ENCODE results near the gene TUBA3D.
"Not testable (repeated sequence)": the region's sequence is repeated elsewhere in the genome, so short reads cannot be mapped to it uniquely, and the experiment has no call there.

The TUBA3D gene

GRCh38 chr2:131521961-131522781 is 46.3 kb downstream of the TUBA3D start:
- DNase-seq (ENCODE audit: low read depth), result no peak
- no peak overlapping the region for H3K4me3 ChIP-seq (ENCODE audit: low read length)
- TF ChIP-seq, protein P1, sequence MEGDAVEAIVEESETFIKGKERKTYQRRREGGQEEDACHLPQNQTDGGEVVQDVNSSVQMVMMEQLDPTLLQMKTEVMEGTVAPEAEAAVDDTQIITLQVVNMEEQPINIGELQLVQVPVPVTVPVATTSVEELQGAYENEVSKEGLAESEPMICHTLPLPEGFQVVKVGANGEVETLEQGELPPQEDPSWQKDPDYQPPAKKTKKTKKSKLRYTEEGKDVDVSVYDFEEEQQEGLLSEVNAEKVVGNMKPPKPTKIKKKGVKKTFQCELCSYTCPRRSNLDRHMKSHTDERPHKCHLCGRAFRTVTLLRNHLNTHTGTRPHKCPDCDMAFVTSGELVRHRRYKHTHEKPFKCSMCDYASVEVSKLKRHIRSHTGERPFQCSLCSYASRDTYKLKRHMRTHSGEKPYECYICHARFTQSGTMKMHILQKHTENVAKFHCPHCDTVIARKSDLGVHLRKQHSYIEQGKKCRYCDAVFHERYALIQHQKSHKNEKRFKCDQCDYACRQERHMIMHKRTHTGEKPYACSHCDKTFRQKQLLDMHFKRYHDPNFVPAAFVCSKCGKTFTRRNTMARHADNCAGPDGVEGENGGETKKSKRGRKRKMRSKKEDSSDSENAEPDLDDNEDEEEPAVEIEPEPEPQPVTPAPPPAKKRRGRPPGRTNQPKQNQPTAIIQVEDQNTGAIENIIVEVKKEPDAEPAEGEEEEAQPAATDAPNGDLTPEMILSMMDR (conservative IDR thresholded peaks at IDR 0.05; ENCODE audit: low read depth, low read length), result no peak

DNA sequence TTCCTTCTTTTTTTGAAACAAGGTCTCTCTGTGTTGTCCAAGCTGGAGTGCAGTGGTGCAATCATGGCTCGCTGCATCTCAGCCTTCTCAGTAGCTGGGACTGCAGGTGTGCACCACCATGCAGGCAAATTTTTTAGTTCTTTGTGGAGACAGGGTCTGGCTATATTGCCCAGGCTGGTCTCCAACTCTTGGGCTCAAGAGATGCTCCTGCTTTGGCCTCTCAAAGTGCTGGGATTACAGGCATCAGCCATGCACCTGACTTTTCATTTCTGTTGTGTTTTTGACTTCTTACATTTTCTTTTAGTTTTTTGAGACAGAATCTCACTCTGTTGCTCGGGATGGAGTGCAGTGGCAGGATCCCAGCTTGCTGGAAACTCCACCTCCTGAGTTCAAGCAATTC is 49.3 kb downstream of the TUBA3D start:
- not testable (repeated sequence) for DNase-seq (ENCODE audit: low read depth)

DNA sequence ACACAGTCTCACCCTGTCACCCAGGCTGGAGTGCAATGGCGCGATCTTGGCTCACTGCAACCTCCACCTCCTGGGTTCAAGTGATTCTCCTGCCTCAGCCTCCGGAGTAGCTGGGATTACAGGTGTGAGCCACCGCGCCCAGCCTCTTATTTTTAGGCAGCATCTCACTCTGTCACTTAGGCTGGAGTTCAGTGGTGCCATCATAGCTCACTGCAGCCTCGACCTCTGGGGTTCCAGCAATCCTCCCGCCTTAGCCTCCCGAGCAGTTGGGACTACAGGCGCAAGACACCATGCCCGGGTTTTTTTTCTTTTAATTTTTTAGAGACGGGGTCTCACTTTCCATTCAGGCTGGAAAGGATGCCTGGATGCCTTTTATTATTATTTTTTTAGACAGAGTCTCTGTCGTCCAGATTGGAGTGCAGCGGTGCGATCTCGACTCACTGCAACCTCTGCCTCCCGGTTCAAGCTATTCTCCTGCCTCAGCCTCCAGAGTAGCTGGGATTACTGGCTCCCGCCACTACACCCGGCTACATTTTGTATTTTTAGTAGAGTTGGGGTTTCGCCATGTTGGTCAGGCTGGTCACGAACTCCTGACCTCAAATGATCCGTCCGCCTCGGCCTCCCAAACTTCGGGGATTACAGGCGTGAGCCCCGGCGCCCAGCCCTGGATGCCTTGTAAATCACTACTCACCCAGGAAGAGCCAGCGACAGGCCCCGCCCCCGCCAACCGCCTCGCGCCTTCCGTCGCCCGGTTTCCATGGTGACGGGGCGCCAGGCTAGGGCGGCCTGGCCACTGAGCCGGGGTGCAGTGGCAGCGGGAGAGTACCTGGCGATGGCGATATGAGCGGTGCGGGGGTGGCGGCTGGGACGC is 51.4 kb downstream of the TUBA3D start, which contains the start of gene CCDC74A:
CCDC74A (plus strand) TSS at position 758 of the 871 bp plus-strand sequence; CDS start at position 841, 83 bp downstream.
- peak within 1 kb of the TSS; percentile 42 for H3K4me3 ChIP-seq (ENCODE audit: low read length)

More for the DNA sequence above, 49.3 kb downstream of the TUBA3D start:
- H3K4me3 ChIP-seq (ENCODE audit: low read length), result not testable (repeated sequence)

DNA sequence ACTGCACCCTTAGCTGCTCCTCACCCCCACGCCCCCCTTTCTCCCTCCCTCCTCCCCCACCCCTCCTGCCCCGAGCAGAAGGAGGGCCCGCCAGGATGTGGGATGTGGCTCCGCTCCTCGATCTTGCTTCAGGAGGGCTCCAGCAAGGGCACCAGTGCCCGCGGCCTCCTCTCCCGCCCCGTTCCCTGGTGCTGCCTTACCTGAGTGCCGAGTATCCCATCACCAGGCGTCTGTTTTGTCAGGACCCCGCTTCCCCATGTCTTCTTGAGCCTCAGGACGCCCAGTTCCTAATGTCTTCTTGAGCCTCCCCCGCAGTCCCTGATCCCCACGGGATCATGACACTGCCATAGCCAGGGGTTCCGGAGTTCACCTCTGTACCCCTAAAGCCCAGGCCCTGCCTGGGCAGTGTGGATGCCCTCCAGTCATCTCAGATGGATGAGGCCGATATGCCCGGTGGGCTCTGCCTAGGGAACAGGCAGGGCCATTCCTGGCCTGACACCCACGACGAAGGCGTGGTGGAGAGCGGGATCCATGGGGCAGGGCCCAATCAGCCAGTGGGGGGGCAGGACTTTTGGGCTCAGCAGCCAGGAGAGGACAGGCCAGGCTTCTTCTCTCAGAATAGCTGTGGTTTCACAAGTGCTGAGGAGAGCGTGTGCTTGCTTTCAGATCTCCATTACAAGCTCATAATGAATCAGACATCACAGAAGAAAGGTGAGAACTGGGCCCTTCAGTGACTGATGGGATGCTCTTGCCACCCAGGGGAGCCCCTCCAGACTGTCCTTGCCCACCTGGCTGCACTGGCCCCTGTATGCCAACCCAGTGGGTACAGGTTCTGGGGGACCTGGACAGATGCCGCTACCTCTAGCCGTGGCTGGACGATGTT is 53.3 kb downstream of the TUBA3D start:
- H3K4me3 ChIP-seq (ENCODE audit: low read length); DNase-seq (ENCODE audit: low read depth): not testable (repeated sequence)

More for the DNA sequence above, 51.4 kb downstream of the TUBA3D start, which contains the start of gene CCDC74A:
- not testable (repeated sequence) for DNase-seq (ENCODE audit: low read depth)

DNA sequence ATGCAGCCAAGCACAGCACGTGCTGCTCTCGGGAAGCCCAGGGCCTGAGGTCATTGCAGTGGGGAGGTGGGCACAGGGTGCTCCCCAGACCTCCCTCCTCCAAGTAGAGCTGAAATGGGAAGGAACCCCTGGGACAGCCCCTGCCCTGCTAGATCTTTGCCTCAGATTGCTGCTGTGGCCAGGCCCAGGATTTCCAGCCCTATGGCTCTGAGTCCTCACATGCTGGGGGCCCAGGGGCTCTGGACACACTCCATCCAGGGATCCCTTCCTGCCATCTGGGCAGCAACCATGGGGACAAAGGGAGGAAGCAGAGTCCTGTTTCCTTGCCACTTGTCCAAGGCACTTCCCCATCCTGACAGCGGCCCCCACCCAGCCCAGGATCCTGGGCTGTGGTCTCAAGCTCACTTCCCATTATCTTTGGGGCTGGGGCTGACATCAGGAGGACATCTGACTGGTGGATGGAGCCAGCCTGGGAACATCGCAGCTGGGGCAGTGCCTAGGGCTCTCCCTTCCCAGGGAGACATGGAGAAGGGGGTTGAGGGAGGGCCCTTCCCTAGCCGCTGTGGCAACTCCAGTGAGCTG is 54.0 kb downstream of the TUBA3D start:
- DNase-seq (ENCODE audit: low read depth); H3K4me3 ChIP-seq (ENCODE audit: low read length): not testable (repeated sequence)

DNA sequence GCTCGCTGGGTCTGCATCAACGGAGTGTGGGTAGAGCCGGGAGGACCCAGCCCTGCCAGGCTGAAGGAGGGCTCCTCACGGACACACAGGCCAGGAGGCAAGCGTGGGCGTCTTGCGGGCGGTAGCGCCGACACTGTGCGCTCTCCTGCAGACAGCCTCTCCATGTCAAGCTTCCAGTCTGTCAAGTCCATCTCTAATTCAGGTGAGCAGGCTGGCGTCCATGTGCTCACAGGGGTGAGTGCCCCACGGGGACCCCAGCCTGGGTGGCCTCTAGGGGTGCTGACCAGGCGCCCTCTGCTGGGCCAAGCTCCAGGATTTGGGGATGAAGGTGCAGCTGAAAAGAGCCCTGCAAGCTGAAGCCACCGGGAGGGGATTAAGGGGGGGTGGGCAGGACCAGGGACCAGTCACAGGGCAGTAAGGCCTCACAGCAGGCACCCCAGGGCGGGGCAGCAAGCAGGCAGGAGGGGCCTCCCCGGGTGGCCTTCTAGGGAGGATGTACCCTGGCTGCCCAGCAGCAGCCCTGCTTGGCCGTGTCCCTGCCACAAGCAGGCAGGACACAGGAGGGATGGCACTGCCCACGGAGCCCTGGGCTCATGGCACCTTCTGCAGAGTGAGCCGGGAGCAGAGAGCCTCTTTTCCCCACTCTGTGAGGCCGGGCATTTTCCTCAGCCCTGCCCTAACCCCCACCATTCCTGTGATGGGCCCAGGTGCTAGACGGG is 54.9 kb downstream of the TUBA3D start:
- H3K4me3 ChIP-seq (ENCODE audit: low read length); DNase-seq (ENCODE audit: low read depth): not testable (repeated sequence)
- TF ChIP-seq, protein P1 (conservative IDR thresholded peaks at IDR 0.05; ENCODE audit: low read depth, low read length), result peak; percentile 8

DNA sequence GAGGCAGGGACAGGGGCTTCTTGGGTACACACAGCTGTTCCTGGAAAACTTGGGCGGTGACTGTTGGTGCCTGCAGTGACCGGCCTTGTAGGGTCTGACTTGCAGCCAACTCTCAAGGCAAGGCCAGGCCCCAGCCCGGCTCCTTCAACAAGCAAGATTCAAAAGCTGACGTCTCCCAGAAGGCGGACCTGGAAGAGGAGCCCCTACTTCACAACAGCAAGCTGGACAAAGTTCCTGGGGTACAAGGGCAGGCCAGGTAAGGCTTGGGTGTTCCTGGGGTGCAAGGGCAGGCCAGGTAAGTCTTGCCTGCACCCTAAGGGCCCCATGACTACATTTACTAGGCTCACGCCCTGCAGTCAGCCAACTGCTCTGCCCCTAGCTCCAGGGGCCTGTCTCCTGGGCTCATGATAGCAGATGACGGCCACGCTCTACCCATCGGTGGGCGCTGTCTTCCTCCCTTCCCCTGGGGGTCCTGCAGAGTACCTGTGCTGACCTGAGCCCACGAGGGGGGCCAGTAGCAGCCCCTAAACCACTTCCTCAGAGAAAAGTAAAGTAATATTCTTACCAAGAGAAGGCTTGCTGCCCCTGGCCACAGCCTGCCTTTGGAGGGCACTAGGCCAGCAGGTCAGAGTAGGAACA is 55.7 kb downstream of the TUBA3D start:
- not testable (repeated sequence) for DNase-seq (ENCODE audit: low read depth); H3K4me3 ChIP-seq (ENCODE audit: low read length)
